GM13976 (cell line): Measurements from ENCODE around the gene EFNA5.

ENCODE experiments used
- DNase-seq: peaks from one replicate; pipeline ENCODE4 v3.0.0; 2012; ENCODE audit warnings: low spot score
- in situ Hi-C: fragments of 300-500 bp; cut with MboI; formaldehyde crosslinking; loops from one replicate; pipeline ENCODE4 v1.12.0; 2022; ENCODE audit warnings: low sequenced_read_pairs, mixed read lengths, inconsistent platforms; ENCODE audit not compliant: unreplicated experiment
- TF ChIP-seq, protein P1 (sequence below): IDR thresholded peaks from 2 replicates; pipeline ENCODE4 v1.5.1; 2012; ENCODE audit warnings: borderline replicate concordance, mild to moderate bottlenecking; ENCODE audit not compliant: insufficient read depth; ENCODE audit errors: extremely low read depth, missing control alignments, control extremely low read depth

Gene EFNA5

DNA sequence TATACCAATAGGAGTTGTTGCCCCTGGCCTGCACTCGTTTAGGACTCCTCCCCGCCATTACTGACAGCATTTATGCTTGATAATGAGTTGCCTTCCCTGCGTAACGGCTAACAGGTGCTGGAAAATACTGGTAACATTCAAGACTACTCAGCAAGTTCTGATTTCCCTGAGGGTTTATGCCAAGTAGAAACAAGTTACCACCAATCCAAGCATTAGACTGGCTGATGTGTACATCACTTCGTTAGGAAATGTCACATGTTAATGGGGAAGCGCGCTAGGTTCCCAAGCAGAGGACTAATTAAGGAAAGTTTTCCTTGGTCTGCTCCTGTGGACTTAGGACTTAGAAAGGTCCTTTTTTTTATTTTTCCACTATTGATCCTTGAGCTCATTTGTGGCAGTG, 302.1 kb downstream of the EFNA5 start:
- TF ChIP-seq, protein P1, sequence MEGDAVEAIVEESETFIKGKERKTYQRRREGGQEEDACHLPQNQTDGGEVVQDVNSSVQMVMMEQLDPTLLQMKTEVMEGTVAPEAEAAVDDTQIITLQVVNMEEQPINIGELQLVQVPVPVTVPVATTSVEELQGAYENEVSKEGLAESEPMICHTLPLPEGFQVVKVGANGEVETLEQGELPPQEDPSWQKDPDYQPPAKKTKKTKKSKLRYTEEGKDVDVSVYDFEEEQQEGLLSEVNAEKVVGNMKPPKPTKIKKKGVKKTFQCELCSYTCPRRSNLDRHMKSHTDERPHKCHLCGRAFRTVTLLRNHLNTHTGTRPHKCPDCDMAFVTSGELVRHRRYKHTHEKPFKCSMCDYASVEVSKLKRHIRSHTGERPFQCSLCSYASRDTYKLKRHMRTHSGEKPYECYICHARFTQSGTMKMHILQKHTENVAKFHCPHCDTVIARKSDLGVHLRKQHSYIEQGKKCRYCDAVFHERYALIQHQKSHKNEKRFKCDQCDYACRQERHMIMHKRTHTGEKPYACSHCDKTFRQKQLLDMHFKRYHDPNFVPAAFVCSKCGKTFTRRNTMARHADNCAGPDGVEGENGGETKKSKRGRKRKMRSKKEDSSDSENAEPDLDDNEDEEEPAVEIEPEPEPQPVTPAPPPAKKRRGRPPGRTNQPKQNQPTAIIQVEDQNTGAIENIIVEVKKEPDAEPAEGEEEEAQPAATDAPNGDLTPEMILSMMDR: no peak
- no peak for DNase-seq
- in situ Hi-C loops: no loop called here

DNA sequence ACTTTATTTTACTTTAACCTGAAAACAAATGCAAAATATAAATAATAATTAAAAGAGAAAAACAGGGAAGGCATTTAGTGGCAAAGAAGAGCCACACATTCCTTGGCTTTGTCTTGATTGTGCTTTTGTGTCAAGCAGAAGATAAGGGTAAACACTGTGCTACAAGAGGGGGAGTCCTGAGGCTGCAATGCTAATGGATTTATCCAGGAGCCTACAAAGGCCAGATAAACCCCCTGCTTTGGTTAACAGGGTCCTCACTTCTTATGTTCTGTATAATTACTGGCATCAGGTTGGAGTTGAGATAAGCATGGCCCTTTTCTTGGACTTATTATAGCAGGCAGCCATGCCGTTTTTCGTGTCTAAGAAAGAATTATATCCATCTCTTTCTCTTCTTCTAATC, 302.8 kb downstream of the EFNA5 start:
- in situ Hi-C loops: no loop called here
- TF ChIP-seq, protein P1: no peak
- DNase-seq: no peak

DNA sequence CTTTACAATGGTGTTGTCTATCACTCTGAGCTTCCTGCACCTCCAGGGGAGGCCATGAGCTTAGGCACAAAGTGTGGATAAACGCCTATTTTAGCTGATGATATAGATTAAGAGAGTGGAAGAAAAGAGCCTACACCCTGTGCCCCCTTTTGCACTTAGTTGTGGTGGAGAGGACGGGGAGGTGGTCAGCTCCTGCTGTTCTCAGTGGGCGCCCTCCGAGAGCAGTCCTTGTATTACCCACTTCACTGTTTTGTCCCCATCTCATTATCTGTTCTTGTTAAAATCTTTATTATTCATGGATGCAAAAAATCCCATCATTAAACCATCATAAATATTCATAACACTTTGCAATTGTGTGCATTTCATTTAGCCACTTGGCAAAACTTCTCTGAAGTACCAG, 303.3 kb downstream of the EFNA5 start:
- in situ Hi-C loops: no loop called here
- TF ChIP-seq, protein P1: no peak
- no peak for DNase-seq

DNA sequence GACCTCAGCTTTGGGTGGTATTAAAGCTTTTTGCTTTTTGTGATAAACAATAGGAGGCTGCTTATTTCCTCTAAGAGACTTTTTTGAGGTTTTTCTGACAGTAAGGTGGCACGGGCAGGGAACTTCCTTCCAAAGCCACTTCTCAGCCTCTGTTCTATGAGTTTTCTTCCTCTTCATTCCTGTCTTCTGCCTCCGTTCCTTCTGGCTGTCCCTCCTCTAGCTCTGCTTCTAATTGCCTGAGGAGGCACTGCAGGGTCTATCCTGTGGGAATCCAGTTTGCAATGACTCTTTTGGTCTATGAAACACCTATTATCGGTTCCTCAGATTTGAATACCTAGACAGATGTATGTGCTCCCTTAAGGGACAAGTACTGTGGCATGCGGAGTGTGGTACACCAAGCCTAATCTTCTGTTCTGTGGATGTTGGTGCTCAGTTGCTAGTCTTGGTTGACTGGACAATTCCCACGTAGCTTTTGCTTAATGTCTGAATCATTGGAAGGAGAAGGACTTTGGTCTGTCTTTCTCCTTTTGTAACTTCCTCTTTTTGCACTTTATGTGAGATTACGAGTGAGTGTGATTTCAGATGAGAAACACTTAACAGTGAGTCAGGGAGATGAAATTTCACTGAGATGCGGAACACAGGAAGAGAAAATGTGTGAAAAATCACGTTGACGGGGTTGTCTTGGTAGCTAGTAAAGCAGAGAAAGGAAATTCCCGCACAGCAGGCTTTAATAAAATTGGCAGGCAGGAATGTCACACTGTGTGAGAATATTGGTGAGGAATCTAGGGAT, 305.2 kb downstream of the EFNA5 start:
- DNase-seq: no peak
- TF ChIP-seq, protein P1: no peak
- in situ Hi-C loops: no loop called here

DNA sequence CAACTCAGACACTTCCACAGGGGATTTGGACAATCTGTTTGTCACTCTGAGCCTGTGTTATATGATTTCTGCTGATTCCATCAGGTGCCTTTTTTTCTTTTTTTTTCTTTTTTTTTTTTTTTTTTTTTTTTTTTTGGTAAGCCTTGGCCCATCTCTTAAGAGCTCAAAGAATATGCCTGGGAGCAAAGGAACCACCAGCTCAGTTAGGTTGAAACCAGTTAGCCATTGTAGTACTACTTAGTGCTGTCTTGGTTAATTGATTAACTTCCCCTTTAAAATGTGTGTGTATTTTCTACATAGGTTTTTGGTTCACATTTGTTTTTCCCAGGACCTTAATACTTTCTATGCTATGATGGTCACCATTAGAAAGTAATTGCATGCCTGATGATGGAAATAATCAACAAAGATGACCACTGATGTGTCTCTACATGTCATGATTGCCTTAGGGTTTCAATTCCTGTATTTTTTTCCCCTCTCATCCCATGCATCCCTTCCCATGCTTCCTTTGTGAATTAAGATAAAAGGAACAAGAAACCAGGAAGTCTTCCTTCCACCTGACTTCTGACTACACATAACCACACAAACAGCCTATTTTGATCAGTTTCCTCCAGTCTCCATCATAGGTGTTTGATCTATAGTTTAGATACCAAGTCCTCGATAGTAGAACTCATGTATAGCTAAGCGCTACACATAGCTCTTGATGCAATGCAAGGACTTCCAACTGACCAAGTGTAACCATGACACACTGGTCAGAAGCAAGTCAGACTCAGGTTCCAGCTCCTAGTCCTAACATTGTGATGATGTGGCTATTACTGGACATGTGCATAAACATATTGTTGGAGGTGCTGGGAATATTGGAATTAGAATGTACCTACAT, 306.1 kb downstream of the EFNA5 start:
- in situ Hi-C loops: no loop called here

DNA sequence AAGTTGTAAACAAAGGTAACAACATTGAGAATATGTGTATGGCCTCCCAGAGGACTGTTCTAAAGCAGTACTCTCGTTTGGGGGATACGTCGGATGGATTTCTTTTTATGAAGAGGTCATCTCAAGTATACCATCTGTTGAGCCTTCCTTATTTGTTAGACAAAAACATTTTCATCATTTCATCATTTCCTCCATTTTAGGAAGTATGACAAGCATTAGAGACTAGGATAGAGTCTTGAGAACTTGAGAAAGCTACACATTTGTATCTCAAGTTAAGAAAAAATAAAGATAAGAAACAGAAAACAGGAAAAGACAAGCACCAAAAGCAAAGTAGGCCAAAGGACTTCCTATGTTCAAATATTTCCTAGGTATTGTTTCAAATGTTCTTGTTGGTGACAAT, 307.0 kb downstream of the EFNA5 start:
- in situ Hi-C loops: no loop called here
- no peak for DNase-seq
- TF ChIP-seq, protein P1: no peak

More for the DNA sequence above, 306.1 kb downstream of the EFNA5 start:
- DNase-seq: no peak
- TF ChIP-seq, protein P1: no peak
